Mesendoderm (in vitro differentiated cells): ENCODE data around the gene CPEB3.
A peak's percentile ranks its signal among the peaks of the same experiment; 100 is the strongest.

ENCODE experiments used
- DNase-seq: peaks from one replicate; pipeline ENCODE4 v3.0.0; 2013
- H2AK5ac ChIP-seq: 2 replicates; pipeline ENCODE4 v1.6.1; 2013; ENCODE audit warnings: low read length, inconsistent platforms
- H2BK120ac ChIP-seq: 2 replicates; pipeline ENCODE4 v1.6.1; 2013; ENCODE audit warnings: low read depth, mild to moderate bottlenecking, low read length, moderate library complexity, mixed read lengths
- H2BK15ac ChIP-seq: replicated peaks from 2 replicates; pipeline ENCODE4 v1.6.1; 2013; ENCODE audit warnings: low read depth, mild to moderate bottlenecking, moderate library complexity
- H2BK5ac ChIP-seq: 2 replicates; pipeline ENCODE4 v1.6.1; 2013; ENCODE audit warnings: low read length, inconsistent platforms
- H3K18ac ChIP-seq: 2 replicates; pipeline ENCODE4 v1.6.1; 2013; ENCODE audit warnings: mild to moderate bottlenecking, low read length, mixed read lengths
- H3K23ac ChIP-seq: one replicate; pipeline ENCODE4 v1.6.1; 2013; ENCODE audit warnings: low read length
- H3K27ac ChIP-seq: 2 replicates; pipeline ENCODE4 v1.5.1; 2013; ENCODE audit warnings: low read depth, mild to moderate bottlenecking, inconsistent platforms, low read length, moderate library complexity
- H3K27me3 ChIP-seq: 2 replicates; pipeline ENCODE4 v1.6.1; 2013; ENCODE audit warnings: low read length, control low read depth, mild to moderate bottlenecking, inconsistent platforms; ENCODE audit not compliant: insufficient read depth, poor library complexity
- H3K36me3 ChIP-seq: 2 replicates; pipeline ENCODE4 v1.6.1; 2013; ENCODE audit warnings: low read length, inconsistent platforms; ENCODE audit not compliant: control insufficient read depth, insufficient read depth
- H3K4ac ChIP-seq: one replicate; pipeline ENCODE4 v1.6.1; 2013; ENCODE audit warnings: low read depth, mild to moderate bottlenecking, low read length, moderate library complexity
- H3K4me1 ChIP-seq: 2 replicates; pipeline ENCODE4 v1.6.1; 2013; ENCODE audit warnings: low read depth, low read length, inconsistent platforms; ENCODE audit not compliant: control insufficient read depth
- H3K4me2 ChIP-seq: 2 replicates; pipeline ENCODE4 v1.6.1; 2013; ENCODE audit warnings: low read length
- H3K4me3 ChIP-seq: 2 replicates; pipeline ENCODE4 v1.5.1; 2013; ENCODE audit warnings: mild to moderate bottlenecking, low read length
- H3K56ac ChIP-seq: one replicate; pipeline ENCODE4 v1.6.1; 2013; ENCODE audit warnings: low read length
- H3K79me1 ChIP-seq: 2 replicates; pipeline ENCODE4 v1.6.1; 2013; ENCODE audit warnings: low read length, inconsistent platforms
- H3K79me2 ChIP-seq: 2 replicates; pipeline ENCODE4 v1.6.1; 2013; ENCODE audit warnings: mild to moderate bottlenecking, low read length; ENCODE audit not compliant: control insufficient read depth, insufficient read depth
- H3K9ac ChIP-seq: 2 replicates; pipeline ENCODE4 v1.6.1; 2013; ENCODE audit warnings: low read length, inconsistent platforms
- H4K5ac ChIP-seq: one replicate; pipeline ENCODE4 v1.6.1; 2013; ENCODE audit warnings: low read length
- H4K8ac ChIP-seq: one replicate; pipeline ENCODE4 v1.6.1; 2013; ENCODE audit warnings: low read depth, mild to moderate bottlenecking, control low read depth, low read length, moderate library complexity
- WGBS: extraction: QIAGEN DNeasy Blood & Tissue Kit; methylation state at CpG from one replicate; pipeline ENCODE4 v1.1.7; 2013; ENCODE audit warnings: low lambda C conversion rate, missing lambda C conversion rate; ENCODE audit not compliant: insufficient coverage; ENCODE audit errors: extremely low coverage; 5-methylcytosine and 5-hydroxymethylcytosine counted together

The CPEB3 gene

GRCh38 chr10:92125144-92125543 is 165.7 kb downstream of the CPEB3 start:
- DNase-seq, result no peak
- Histone ChIP-seq H4K5ac (no peak overlapping the region), H3K4me2 (no peak overlapping the region), H3K79me1 (no peaks in the 10 kb centered on the region), H2BK15ac (no peak overlapping the region), H3K27me3 (no peaks in the 10 kb centered on the region), H3K27ac (no peak overlapping the region), H2BK5ac (no peak overlapping the region), H3K79me2 (no peaks in the 10 kb centered on the region), H3K9ac (no peak overlapping the region), H2BK120ac (no peak overlapping the region), H3K4ac (no peak overlapping the region), H3K4me1 (no peaks in the 10 kb centered on the region), H3K18ac (no peak overlapping the region), H4K8ac (no peak overlapping the region), H3K56ac (no peak overlapping the region), H3K23ac (no peak overlapping the region), H3K4me3 (no peak overlapping the region), H3K36me3 (no peaks in the 10 kb centered on the region), H2AK5ac (no peak overlapping the region)

GRCh38 chr10:92124616-92125143 is 166.2 kb downstream of the CPEB3 start:
- Histone ChIP-seq H3K4me2 (no peak overlapping the region), H4K8ac (no peak overlapping the region), H3K4me1 (no peaks in the 10 kb centered on the region), H3K4ac (no peak overlapping the region), H3K23ac (no peak overlapping the region), H3K4me3 (no peak overlapping the region), H2AK5ac (no peak overlapping the region), H3K79me1 (no peaks in the 10 kb centered on the region), H2BK5ac (no peak overlapping the region), H3K56ac (no peak overlapping the region), H3K27ac (no peak overlapping the region), H3K79me2 (no peaks in the 10 kb centered on the region), H2BK120ac (no peak overlapping the region), H3K18ac (no peak overlapping the region), H3K9ac (no peak overlapping the region), H3K36me3 (no peaks in the 10 kb centered on the region), H3K27me3 (no peaks in the 10 kb centered on the region), H4K5ac (no peak overlapping the region), H2BK15ac (no peak overlapping the region)
- WGBS, result no CpG with 5 or more reads among the region's 3 CpGs
- DNase-seq, result no peak

- no peak overlapping the region for H2BK15ac ChIP-seq
- H3K79me1 ChIP-seq, result no peaks in the 10 kb centered on the region
- H3K18ac ChIP-seq, result no peak overlapping the region
- no CpG with 5 or more reads among the region's 1 CpG for WGBS
- H3K23ac ChIP-seq, result no peak overlapping the region
- no peak overlapping the region for H3K56ac ChIP-seq
- no peak for DNase-seq
- no peaks in the 10 kb centered on the region for H3K4me1 ChIP-seq
- no peaks in the 10 kb centered on the region for H3K27me3 ChIP-seq
- no peaks in the 10 kb centered on the region for H3K79me2 ChIP-seq
- no peak overlapping the region for H2AK5ac ChIP-seq
- no peak overlapping the region for H2BK120ac ChIP-seq
- no peak overlapping the region for H3K27ac ChIP-seq
- H4K5ac ChIP-seq, result no peak overlapping the region
- H3K4me2 ChIP-seq, result no peak overlapping the region
- H2BK5ac ChIP-seq, result no peak overlapping the region
- H3K36me3 ChIP-seq, result no peaks in the 10 kb centered on the region
- H3K4ac ChIP-seq, result no peak overlapping the region
- no peak overlapping the region for H3K9ac ChIP-seq
- no peak overlapping the region for H4K8ac ChIP-seq
- no peak overlapping the region for H3K4me3 ChIP-seq
Measured at GRCh38 chr10:92124020-92124419, 166.9 kb downstream of the CPEB3 start.

GRCh38 chr10:92122941-92123450 is 167.9 kb downstream of the CPEB3 start:
- no peak overlapping the region for H3K4me3 ChIP-seq
- no peak overlapping the region for H3K18ac ChIP-seq
- H3K23ac ChIP-seq, result no peak overlapping the region
- no CpG with 5 or more reads among the region's 5 CpGs for WGBS
- H3K36me3 ChIP-seq, result no peaks in the 10 kb centered on the region
- no peak overlapping the region for H2AK5ac ChIP-seq
- H3K79me2 ChIP-seq, result no peaks in the 10 kb centered on the region
- H4K8ac ChIP-seq, result no peak overlapping the region
- DNase-seq, result no peak
- H2BK120ac ChIP-seq, result no peak overlapping the region
- H3K4ac ChIP-seq, result no peak overlapping the region
- H3K27me3 ChIP-seq, result no peaks in the 10 kb centered on the region
- no peaks in the 10 kb centered on the region for H3K4me1 ChIP-seq
- no peak overlapping the region for H3K27ac ChIP-seq
- H2BK5ac ChIP-seq, result no peak overlapping the region
- H3K79me1 ChIP-seq, result no peaks in the 10 kb centered on the region
- no peak overlapping the region for H3K9ac ChIP-seq
- H3K4me2 ChIP-seq, result no peak overlapping the region
- H2BK15ac ChIP-seq, result no peak overlapping the region
- H4K5ac ChIP-seq, result no peak overlapping the region
- no peak overlapping the region for H3K56ac ChIP-seq

- Histone ChIP-seq H3K4me2 (no peak overlapping the region), H2AK5ac (no peak overlapping the region), H4K8ac (no peak overlapping the region), H2BK120ac (no peak overlapping the region), H3K9ac (no peak overlapping the region), H3K23ac (no peak overlapping the region), H3K18ac (no peak overlapping the region), H3K36me3 (no peaks in the 10 kb centered on the region), H3K27ac (no peak overlapping the region), H3K79me1 (no peaks in the 10 kb centered on the region), H2BK15ac (no peak overlapping the region), H4K5ac (no peak overlapping the region), H3K79me2 (no peaks in the 10 kb centered on the region), H2BK5ac (no peak overlapping the region), H3K56ac (no peak overlapping the region), H3K4me1 (no peaks in the 10 kb centered on the region), H3K4ac (no peak overlapping the region), H3K4me3 (no peak overlapping the region), H3K27me3 (no peaks in the 10 kb centered on the region)
- no CpG with 5 or more reads among the region's 3 CpGs for WGBS
- no peak for DNase-seq
Measured at GRCh38 chr10:92121686-92122492, 169.0 kb downstream of the CPEB3 start.

- Histone ChIP-seq H3K4me2 (no peak overlapping the region), H4K5ac (no peak overlapping the region), H3K23ac (no peak overlapping the region), H3K18ac (no peak overlapping the region), H2BK15ac (no peak overlapping the region), H3K27me3 (no peaks in the 10 kb centered on the region), H3K4me3 (no peak overlapping the region), H3K9ac (no peak overlapping the region), H3K36me3 (no peaks in the 10 kb centered on the region), H3K79me1 (no peaks in the 10 kb centered on the region), H2BK5ac (no peak overlapping the region), H3K4me1 (no peaks in the 10 kb centered on the region), H3K79me2 (no peaks in the 10 kb centered on the region), H3K27ac (no peak overlapping the region), H2BK120ac (no peak overlapping the region), H3K4ac (no peak overlapping the region), H2AK5ac (no peak overlapping the region), H3K56ac (no peak overlapping the region), H4K8ac (no peak overlapping the region)
- peak; percentile 52 for DNase-seq
Measured at GRCh38 chr10:92119340-92119739, 171.5 kb downstream of the CPEB3 start.
